K562 (cell line): Measurements from ENCODE around the gene PDE11A. TPM values are rescaled to one million over a fixed set of nuclear protein-coding genes. Genes with fewer than 3 reads are reported as not detected.

Source experiments
- ATF7 ChIP-seq: fragments of 450-650 bp; IDR thresholded peaks from 2 replicates; pipeline ENCODE4 v1.7.1; 2014; ENCODE audit warnings: mild to moderate bottlenecking, moderate library complexity
- CBFA2T2 ChIP-seq: fragments of 450-650 bp; conservative IDR thresholded peaks from 2 replicates; pipeline ENCODE4 v1.6.1; 2017; ENCODE audit warnings: mild to moderate bottlenecking
- EHMT2 ChIP-seq: fragments of 450-650 bp; IDR thresholded peaks from 2 replicates; pipeline ENCODE4 v1.6.1; 2018; ENCODE audit warnings: antibody characterized with exemption
- KLF6 ChIP-seq: fragments of 250-450 bp; sonication (Bioruptor Pico); IDR thresholded peaks from 2 replicates; pipeline ENCODE4 v1.4.0; 2020; ENCODE audit warnings: mild to moderate bottlenecking, moderate library complexity, borderline replicate concordance
- NCOA2 ChIP-seq, 2 experiments: fragments of 450-650 bp; IDR thresholded peaks; 2 replicates each; pipeline ENCODE4 v1.6.1; 2018; ENCODE audit warnings: mild to moderate bottlenecking in 2 of 2, moderate library complexity in 1 of 2; ENCODE audit not compliant: partially characterized antibody in 2 of 2
- NFE2 ChIP-seq: IDR thresholded peaks from 2 replicates; pipeline ENCODE4 v1.6.1; 2014; ENCODE audit warnings: antibody characterized with exemption, low read depth
- NR2C2 ChIP-seq, 2 experiments: fragments of 200-800 bp in 1 of 2; sonication (Bioruptor generic) in 1 of 2; sonication (generic) in 1 of 2; formaldehyde crosslinking in 1 of 2; IDR thresholded peaks; 2 replicates each; pipeline versions ENCODE4 v1.6.1 to v1.8.0; 2016 to 2022; ENCODE audit warnings: mild to moderate bottlenecking in 1 of 2, missing compliant biosample characterization in 1 of 2, missing genetic modification characterization in 1 of 2, missing genetic modification reagents in 1 of 2
- PKNOX1 ChIP-seq: fragments of 450-650 bp; IDR thresholded peaks from 2 replicates; pipeline ENCODE4 v1.6.1; 2016
- POLR2AphosphoS5 ChIP-seq: IDR thresholded peaks from 2 replicates; pipeline ENCODE4 v1.6.1; 2011; ENCODE audit warnings: mild to moderate bottlenecking, low read depth, low read length, moderate library complexity; ENCODE audit not compliant: control insufficient read depth, insufficient read depth
- RBM17 ChIP-seq: fragments of 200-400 bp; formaldehyde crosslinking; IDR thresholded peaks from 2 replicates; pipeline ENCODE4 v1.6.1; 2017; ENCODE audit warnings: low read depth, mild to moderate bottlenecking, low read length, borderline replicate concordance
- SIN3A ChIP-seq, 2 experiments: fragments of 150-350 bp in 1 of 2; IDR thresholded peaks; 2 replicates each; pipeline ENCODE4 v1.6.1; 2011 to 2016; ENCODE audit warnings: borderline replicate concordance in 2 of 2, low read depth in 2 of 2, low read length in 2 of 2, mild to moderate bottlenecking in 2 of 2, moderate library complexity in 2 of 2; ENCODE audit not compliant: control insufficient read depth in 1 of 2
- SMARCA4 ChIP-seq: fragments of 450-650 bp; IDR thresholded peaks from 2 replicates; pipeline ENCODE4 v1.6.1; 2016
- TAF1 ChIP-seq: IDR thresholded peaks from 2 replicates; pipeline ENCODE4 v1.6.1; 2011; ENCODE audit warnings: mild to moderate bottlenecking, low read length, moderate library complexity; ENCODE audit not compliant: insufficient read depth, control insufficient read depth, severe bottlenecking; ENCODE audit errors: extremely low read depth
- ZFP91 ChIP-seq: sonication (generic); formaldehyde crosslinking; IDR thresholded peaks from 2 replicates; pipeline ENCODE4 v1.8.0; 2022; ENCODE audit warnings: mild to moderate bottlenecking, missing genetic modification reagents
- polyA plus RNA-seq, 8 experiments: library from polyadenylated mRNA; depleted of rRNA in 4 of 8; stranded (reverse) in 5 of 8; unstranded in 3 of 8; fragments of >200 nt; fragmentation: Nextera tagmentation in 2 of 8; fragmentation: Illumina TruSeq in 1 of 8; extraction: Ambion mirVana in 2 of 8; extraction: Trizol in 1 of 8; gene quantifications; 2 replicates each; pipeline versions ENCODE4 v1.2.1 to v1.2.3, GENCODE V29; 2011 to 2014; ENCODE audit warnings: inconsistent platforms in 1 of 8, missing spikeins in 1 of 8
- total RNA-seq, 7 experiments: library from RNA; depleted of rRNA in 6 of 7; stranded (reverse); fragments of >200 nt in 6 of 7; fragmentation: Illumina TruSeq in 2 of 7; extraction: Trizol in 2 of 7; gene quantifications; 2 replicates each; pipeline versions ENCODE4 v1.2.1 to v1.2.3, GENCODE V29; 2011 to 2021; ENCODE audit warnings: low replicate concordance in 1 of 7
- TF ChIP-seq, protein P1 (sequence below): sonication (generic); IDR thresholded peaks from 2 replicates; pipeline ENCODE4 v1.6.1; 2016
- TF ChIP-seq, protein P2 (sequence below): fragments of 250-450 bp; sonication (Bioruptor Pico); IDR thresholded peaks from 2 replicates; pipeline ENCODE4 v1.4.0; 2020

PDE11A gene
- total and polyA plus RNA-seq, 9 of the 15 experiments (the other 6 are each of a cell fraction or from before 2014, with no cell fraction given): 3.2 to 22.1 (median 5.7) TPM

DNA sequence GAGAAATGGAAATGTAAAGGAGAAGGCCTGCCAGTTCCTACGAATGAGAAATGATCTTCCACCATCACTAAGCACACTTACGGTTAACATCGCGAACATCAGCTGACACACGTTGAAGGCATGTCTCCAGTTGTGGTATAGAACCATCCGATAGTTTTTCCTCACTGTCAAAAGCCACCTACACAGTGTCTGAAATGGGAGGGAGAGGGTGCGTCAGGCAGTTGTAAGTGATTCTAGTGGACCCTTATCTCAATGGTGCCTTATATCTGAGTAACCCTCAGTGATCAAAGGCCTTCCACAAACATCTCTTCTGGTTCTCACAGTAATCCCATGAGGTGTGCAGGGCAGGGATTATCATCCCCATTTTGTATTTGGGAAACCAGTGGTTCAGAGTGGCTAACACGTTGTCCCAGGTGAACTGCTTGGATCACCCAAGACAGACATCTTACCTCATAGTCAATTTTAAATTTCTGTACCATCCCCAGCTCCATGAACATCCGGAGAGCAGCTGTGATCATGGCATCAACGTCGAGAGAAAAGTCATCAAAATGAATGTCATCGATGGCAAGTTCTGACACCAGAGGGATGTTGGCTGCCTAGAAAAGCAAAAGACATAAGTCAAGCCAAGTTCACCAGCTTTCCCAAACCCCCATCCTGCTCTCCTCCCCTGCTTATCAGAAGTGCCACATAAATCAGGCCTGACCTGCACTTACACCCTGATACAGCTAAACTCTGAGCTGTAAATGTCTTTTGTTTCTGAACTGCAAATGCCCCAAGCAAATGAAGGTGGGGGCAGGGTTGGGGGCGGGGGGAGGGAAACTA is 344.8 kb downstream of the PDE11A start (continued):
- TF ChIP-seq NCOA2 (IDR thresholded peaks at IDR 0.05; ENCODE audit: partially characterized antibody in 2 of 2): peak; percentile 53 to 67
- peak; percentile 89 for TF ChIP-seq PKNOX1
- TF ChIP-seq SIN3A (IDR thresholded peaks at IDR 0.05; ENCODE audit: borderline replicate concordance in 2 of 2, control insufficient read depth in 1 of 2, low read depth in 2 of 2, low read length in 2 of 2): no peak
- peak; percentile 66 for TF ChIP-seq CBFA2T2
- no peak for TF ChIP-seq RBM17
- TF ChIP-seq ZFP91 (CRISPR knock-in tag): no peak
- peak; percentile 26; the same call in 1 of the 2 replicates for TF ChIP-seq EHMT2
- peak; percentile 73 for TF ChIP-seq SMARCA4
- TF ChIP-seq KLF6: no peak
- TF ChIP-seq, protein P1, sequence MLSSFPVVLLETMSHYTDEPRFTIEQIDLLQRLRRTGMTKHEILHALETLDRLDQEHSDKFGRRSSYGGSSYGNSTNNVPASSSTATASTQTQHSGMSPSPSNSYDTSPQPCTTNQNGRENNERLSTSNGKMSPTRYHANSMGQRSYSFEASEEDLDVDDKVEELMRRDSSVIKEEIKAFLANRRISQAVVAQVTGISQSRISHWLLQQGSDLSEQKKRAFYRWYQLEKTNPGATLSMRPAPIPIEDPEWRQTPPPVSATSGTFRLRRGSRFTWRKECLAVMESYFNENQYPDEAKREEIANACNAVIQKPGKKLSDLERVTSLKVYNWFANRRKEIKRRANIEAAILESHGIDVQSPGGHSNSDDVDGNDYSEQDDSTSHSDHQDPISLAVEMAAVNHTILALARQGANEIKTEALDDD: peak; percentile 86; the same call in 1 of the 2 replicates
- 0 out of 2 replicates have a peak, but pooled peaks have one; percentile 14 for TF ChIP-seq ATF7
- TF ChIP-seq NFE2: peak; percentile 86
- no peak for TF ChIP-seq NR2C2 (CRISPR knock-in tag; IDR thresholded peaks at IDR 0.05)
- TF ChIP-seq NR2C2 (tag; IDR thresholded peaks at IDR 0.05): peak; percentile 79
- TF ChIP-seq, protein P2, sequence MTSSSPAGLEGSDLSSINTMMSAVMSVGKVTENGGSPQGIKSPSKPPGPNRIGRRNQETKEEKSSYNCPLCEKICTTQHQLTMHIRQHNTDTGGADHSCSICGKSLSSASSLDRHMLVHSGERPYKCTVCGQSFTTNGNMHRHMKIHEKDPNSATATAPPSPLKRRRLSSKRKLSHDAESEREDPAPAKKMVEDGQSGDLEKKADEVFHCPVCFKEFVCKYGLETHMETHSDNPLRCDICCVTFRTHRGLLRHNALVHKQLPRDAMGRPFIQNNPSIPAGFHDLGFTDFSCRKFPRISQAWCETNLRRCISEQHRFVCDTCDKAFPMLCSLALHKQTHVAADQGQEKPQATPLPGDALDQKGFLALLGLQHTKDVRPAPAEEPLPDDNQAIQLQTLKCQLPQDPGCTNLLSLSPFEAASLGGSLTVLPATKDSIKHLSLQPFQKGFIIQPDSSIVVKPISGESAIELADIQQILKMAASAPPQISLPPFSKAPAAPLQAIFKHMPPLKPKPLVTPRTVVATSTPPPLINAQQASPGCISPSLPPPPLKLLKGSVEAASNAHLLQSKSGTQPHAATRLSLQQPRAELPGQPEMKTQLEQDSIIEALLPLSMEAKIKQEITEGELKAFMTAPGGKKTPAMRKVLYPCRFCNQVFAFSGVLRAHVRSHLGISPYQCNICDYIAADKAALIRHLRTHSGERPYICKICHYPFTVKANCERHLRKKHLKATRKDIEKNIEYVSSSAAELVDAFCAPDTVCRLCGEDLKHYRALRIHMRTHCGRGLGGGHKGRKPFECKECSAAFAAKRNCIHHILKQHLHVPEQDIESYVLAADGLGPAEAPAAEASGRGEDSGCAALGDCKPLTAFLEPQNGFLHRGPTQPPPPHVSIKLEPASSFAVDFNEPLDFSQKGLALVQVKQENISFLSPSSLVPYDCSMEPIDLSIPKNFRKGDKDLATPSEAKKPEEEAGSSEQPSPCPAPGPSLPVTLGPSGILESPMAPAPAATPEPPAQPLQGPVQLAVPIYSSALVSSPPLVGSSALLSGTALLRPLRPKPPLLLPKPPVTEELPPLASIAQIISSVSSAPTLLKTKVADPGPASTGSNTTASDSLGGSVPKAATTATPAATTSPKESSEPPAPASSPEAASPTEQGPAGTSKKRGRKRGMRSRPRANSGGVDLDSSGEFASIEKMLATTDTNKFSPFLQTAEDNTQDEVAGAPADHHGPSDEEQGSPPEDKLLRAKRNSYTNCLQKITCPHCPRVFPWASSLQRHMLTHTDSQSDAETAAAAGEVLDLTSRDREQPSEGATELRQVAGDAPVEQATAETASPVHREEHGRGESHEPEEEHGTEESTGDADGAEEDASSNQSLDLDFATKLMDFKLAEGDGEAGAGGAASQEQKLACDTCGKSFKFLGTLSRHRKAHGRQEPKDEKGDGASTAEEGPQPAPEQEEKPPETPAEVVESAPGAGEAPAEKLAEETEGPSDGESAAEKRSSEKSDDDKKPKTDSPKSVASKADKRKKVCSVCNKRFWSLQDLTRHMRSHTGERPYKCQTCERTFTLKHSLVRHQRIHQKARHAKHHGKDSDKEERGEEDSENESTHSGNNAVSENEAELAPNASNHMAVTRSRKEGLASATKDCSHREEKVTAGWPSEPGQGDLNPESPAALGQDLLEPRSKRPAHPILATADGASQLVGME (CRISPR knock-in tag): peak; percentile 70; the same call in 1 of the 2 replicates
- no peak for TF ChIP-seq TAF1
- peak; percentile 63; the same call in 1 of the 2 replicates for TF ChIP-seq POLR2AphosphoS5
